Endothelial cell of umbilical vein (primary cell): Measurements from ENCODE around the gene RSL1D1. TPM values are rescaled to one million over a fixed set of nuclear protein-coding genes. Genes with fewer than 3 reads are reported as not detected.

Experiments
- Bru-seq: library from RNA; stranded (reverse); fragments of 400-500 nt; gene quantifications from one replicate; lab custom pipeline; 2021; lab: Mats Ljungman, UMichigan
- BruChase-seq, 2 experiments: library from RNA; stranded (reverse); fragments of 400-500 nt; gene quantifications; one replicate each; lab custom pipeline; 2021; lab: Mats Ljungman, UMichigan
- BruUV-seq: library from RNA; stranded (reverse); fragments of 400-500 nt; replicated peaks from 2 replicates; lab custom pipeline; 2021; lab: Mats Ljungman, UMichigan
- CTCF ChIA-PET: fragments of 300-600, 350-600 bp; sonication (Branson Sonifier 250); formaldehyde crosslinking; loops from one replicate; lab custom pipeline; 2021; ENCODE audit warnings: antibody characterized with exemption, inconsistent platforms; lab: Charles Lee
- POLR2A ChIA-PET: fragments of 300-600, 350-600 bp; sonication (Branson Sonifier 250); formaldehyde crosslinking; loops from one replicate; lab custom pipeline; 2021; ENCODE audit warnings: antibody characterized with exemption, inconsistent platforms; lab: Charles Lee
- DNase-seq: peaks from one replicate; pipeline ENCODE4 v3.0.0-alpha.2; 2011; ENCODE audit warnings: low read depth, low spot score
- FAIRE-seq: peaks from 2 replicates; lab custom pipeline; 2011; peaks lifted over from hg19 to GRCh38; lab: Jason Lieb, UNC
- H2AFZ ChIP-seq: 2 replicates; pipeline ENCODE4 v1.6.0; 2012; ENCODE audit warnings: low read depth, low read length, control low read depth, inconsistent platforms
- H3K27ac ChIP-seq: 2 replicates; pipeline ENCODE4 v1.5.1; 2011; ENCODE audit warnings: low read depth, mild to moderate bottlenecking, control low read depth, low read length, moderate library complexity; ENCODE audit not compliant: insufficient read depth
- H3K27me3 ChIP-seq, 2 experiments: 2 replicates each; pipeline versions ENCODE4 v1.6.0 to v1.6.1; 2011; ENCODE audit warnings: low read length in 2 of 2, mixed read lengths in 1 of 2; ENCODE audit not compliant: control insufficient read depth in 2 of 2, insufficient read depth in 2 of 2
- H3K36me3 ChIP-seq, 2 experiments: 2 replicates in 1 of 2; 3 replicates in 1 of 2; pipeline ENCODE4 v1.5.1; 2011; ENCODE audit warnings: low read length in 2 of 2, mild to moderate bottlenecking in 1 of 2, moderate library complexity in 1 of 2; ENCODE audit not compliant: control insufficient read depth in 2 of 2, insufficient read depth in 2 of 2; ENCODE audit errors: extremely low read depth in 1 of 2
- H3K4me1 ChIP-seq: 3 replicates; pipeline ENCODE4 v1.5.1; 2011; ENCODE audit warnings: mild to moderate bottlenecking, low read length; ENCODE audit not compliant: control insufficient read depth, insufficient read depth; ENCODE audit errors: extremely low read depth
- H3K4me2 ChIP-seq: 2 replicates; pipeline ENCODE4 v1.6.1; 2011; ENCODE audit warnings: low read length, control low read depth, mixed read lengths; ENCODE audit not compliant: insufficient read depth
- H3K4me3 ChIP-seq, 3 experiments: fragments of 200-600 bp in 1 of 3; sonication (generic), shearing (Covaris generic) in 1 of 3; replicated peaks in 1 of 3; 2 replicates each; pipeline ENCODE4 v1.5.1; 2011 to 2016; ENCODE audit warnings: control low read depth in 3 of 3, low read length in 3 of 3, mild to moderate bottlenecking in 2 of 3, inconsistent platforms in 1 of 3, low read depth in 1 of 3, moderate library complexity in 1 of 3; ENCODE audit not compliant: insufficient read depth in 1 of 3
- H3K79me2 ChIP-seq: 2 replicates; pipeline ENCODE4 v1.6.0; 2012; ENCODE audit warnings: low read length, inconsistent platforms; ENCODE audit not compliant: control insufficient read depth, insufficient read depth
- H3K9ac ChIP-seq: replicated peaks from 2 replicates; pipeline ENCODE3; 2011; ENCODE audit warnings: low read length, control low read depth; ENCODE audit not compliant: insufficient read depth; ENCODE audit errors: extremely low read depth
- H3K9me1 ChIP-seq: replicated peaks from 3 replicates; pipeline ENCODE4 v1.6.0; 2011; ENCODE audit warnings: mild to moderate bottlenecking, low read length; ENCODE audit not compliant: control insufficient read depth, insufficient read depth; ENCODE audit errors: extremely low read depth
- H3K9me3 ChIP-seq: replicated peaks from 2 replicates; pipeline ENCODE4 v1.5.1; 2012; ENCODE audit warnings: low read length, inconsistent platforms; ENCODE audit not compliant: control insufficient read depth, insufficient read depth
- H4K20me1 ChIP-seq: replicated peaks from 2 replicates; pipeline ENCODE3; 2011; ENCODE audit warnings: mild to moderate bottlenecking, low read length; ENCODE audit not compliant: control insufficient read depth, insufficient read depth; ENCODE audit errors: extremely low read depth
- FOS ChIP-seq: IDR thresholded peaks from 2 replicates; pipeline ENCODE4 v1.6.1; 2011; ENCODE audit warnings: mild to moderate bottlenecking, low read length, moderate library complexity, borderline replicate concordance; ENCODE audit not compliant: insufficient read depth
- JUN ChIP-seq: IDR thresholded peaks from 2 replicates; pipeline ENCODE4 v1.6.1; 2011; ENCODE audit warnings: borderline replicate concordance, low read depth; ENCODE audit not compliant: insufficient read length, insufficient read depth
- MYC ChIP-seq: IDR thresholded peaks from one replicate; pipeline ENCODE4 v1.6.1; 2011; ENCODE audit warnings: mild to moderate bottlenecking, low read depth, low read length
- POLR2A ChIP-seq: IDR thresholded peaks from 2 replicates; pipeline ENCODE4 v1.6.1; 2012; ENCODE audit warnings: low read depth, mild to moderate bottlenecking, control low read depth, low read length
- POLR2AphosphoS5 ChIP-seq: IDR thresholded peaks from 2 replicates; pipeline ENCODE4 v1.6.1; 2012; ENCODE audit warnings: low read depth, mild to moderate bottlenecking, control low read depth, low read length, moderate library complexity; ENCODE audit not compliant: insufficient read depth
- dilution Hi-C: fragments of 300-500 bp; cut with MboI; formaldehyde crosslinking; loops from one replicate; pipeline ENCODE4 v1.15.0; 2019; ENCODE audit warnings: low sequenced_read_pairs; ENCODE audit not compliant: extremely low pct_ligation_motif_present
- intact Hi-C: fragments of 100-400 bp; cut with micrococcal nuclease; formaldehyde crosslinking; loops from one replicate; pipeline ENCODE4 v1.10.0; 2022
- long read RNA-seq: library from polyadenylated mRNA; stranded (forward); transcript quantifications from one replicate; pipeline ENCODE4 v2.0.0, GENCODE V29; 2021
- polyA minus RNA-seq, 3 experiments: library from RNA; depleted of rRNA, polyadenylated mRNA; stranded (reverse); fragments of >200 nt; gene quantifications; 1 replicate in 1 of 3; 2 replicates in 2 of 3; pipeline ENCODE4 v1.2.3, GENCODE V29; 2011
- polyA plus RNA-seq, 4 experiments: library from polyadenylated mRNA; depleted of rRNA in 3 of 4; stranded (reverse) in 3 of 4; unstranded in 1 of 4; fragments of >200 nt; gene quantifications; 2 replicates each; pipeline versions ENCODE4 v1.2.1 to v1.2.3, GENCODE V29; 2011 to 2012; ENCODE audit warnings: missing spikeins in 1 of 4
- total RNA-seq: library from RNA; stranded (reverse); gene quantifications from 2 replicates; pipeline ENCODE4 v1.2.3, GENCODE V29; 2021
- TF ChIP-seq, protein P1 (sequence below): IDR thresholded peaks from 2 replicates; pipeline ENCODE4 v1.6.1; 2011; ENCODE audit not compliant: insufficient read depth, insufficient read length

RSL1D1 gene
- total RNA-seq (127 and 132 TPM in 2 replicates), polyA plus RNA-seq (9.5 and 17.0 TPM in 2 replicates), polyA minus RNA-seq (17.8 and 17.9 TPM in 2 replicates), Bru-seq, nascent RNA (percentile 86 among the genes with signal in this experiment), BruChase-seq, experiment 1, labeled RNA remaining after a 6-hour chase (percentile 95 among the genes with signal in this experiment), BruChase-seq, experiment 2, labeled RNA remaining after a 2-hour chase (percentile 90 among the genes with signal in this experiment)
- polyA plus RNA-seq (2011; cell fraction: cytosol; rRNA removed), result 57.8 and 62.5 TPM in 2 replicates
- polyA plus RNA-seq (2011; cell fraction: nucleus; rRNA removed), result 14.7 and 25.6 TPM in 2 replicates
- polyA plus RNA-seq (2012), result 142 and 195 TPM in 2 replicates
- 103 TPM for polyA minus RNA-seq (2011; cell fraction: cytosol; rRNA and poly(A)+ RNA removed)
- 11.8 and 13.4 TPM in 2 replicates for polyA minus RNA-seq (2011; cell fraction: nucleus; rRNA and poly(A)+ RNA removed)
- long read RNA-seq, full-length matches to known transcripts, result 401 of 465 reads
- long read RNA-seq, partial matches to known transcripts, result 13 of 465 reads
- long read RNA-seq, other reads (novel, unspliced or antisense), result 51 of 465 reads

GRCh38 chr16:11851294-11852091, at the start of gene RSL1D1:
Gene RSL1D1, minus strand, starts transcription at chr16:11851542. Its CDS starts 30 bp downstream, at chr16:11851512.
- FAIRE-seq (peak; percentile 92), DNase-seq (peak; percentile 98)
- Histone ChIP-seq H3K9ac (peak within 1 kb of the TSS; percentile 74), H3K4me2 (peak within 1 kb of the TSS; percentile 84), H3K79me2 (peaks cover 43% of the 10 kb centered on the region), H3K36me3 (peaks cover under 1 to 4% of the 10 kb centered on the region in 2 experiments), H3K9me3 (no peaks in the 10 kb centered on the region), H2AFZ (peak within 1 kb of the TSS; percentile 96), H3K4me1 (peaks cover 11% of the 10 kb centered on the region), H3K4me3 (peak within 1 kb of the TSS; percentile 51 to 95 (median 72)), H3K27me3 (no peaks in the 10 kb centered on the region), H4K20me1 (no peaks in the 10 kb centered on the region), H3K27ac (peak within 1 kb of the TSS; percentile 47), H3K9me1 (no peaks in the 10 kb centered on the region)
- peak; percentile 98 for TF ChIP-seq POLR2A
- no peak for TF ChIP-seq JUN
- TF ChIP-seq, protein P1, sequence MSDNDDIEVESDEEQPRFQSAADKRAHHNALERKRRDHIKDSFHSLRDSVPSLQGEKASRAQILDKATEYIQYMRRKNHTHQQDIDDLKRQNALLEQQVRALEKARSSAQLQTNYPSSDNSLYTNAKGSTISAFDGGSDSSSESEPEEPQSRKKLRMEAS, result peak; percentile 47
- peak; percentile 89 for TF ChIP-seq POLR2AphosphoS5
- no peak for TF ChIP-seq MYC
- peak; percentile 5 for TF ChIP-seq FOS
- intact Hi-C loops (loop anchor here (1.0 to 5.0 kb wide), 6 partner anchors 54 to 556 kb away; partner anchors contain the start of genes SNX29, TXNDC11 and ZC3H7A), dilution Hi-C loops (no loop called here)
- ChIA-PET POLR2A (no interaction called here), CTCF (interaction anchor here (1.5 to 1.7 kb wide), 2 partner anchors 54 to 216 kb away, joined by 5 to 15 read pairs; partner anchors contain the start of gene ZC3H7A)
- BruUV-seq, result TSS peak; percentile 65
